Left hindlimb (tissue), 1 donor: ENCODE measurements around the gene CACNA1B.
"Not testable (repeated sequence)": the region's sequence is repeated elsewhere in the genome, so short reads cannot be mapped to it uniquely, and the experiment has no call there.

ENCODE experiments used
- DNase-seq: peaks from one replicate; pipeline ENCODE4 v3.0.0-alpha.2; 2018

The CACNA1B gene

GRCh38 chr9:137866226-137867141 lies 11.1 kb upstream of the CACNA1B start:
- DNase-seq, result no peak

- no peak for DNase-seq
Observed at GRCh38 chr9:137870432-137870831, 7.2 kb upstream of the CACNA1B start.

GRCh38 chr9:137872296-137872695 lies 5.3 kb upstream of the CACNA1B start:
- DNase-seq, result no peak

- DNase-seq, result no peak
Observed at GRCh38 chr9:137873408-137873807, 4.2 kb upstream of the CACNA1B start.

- DNase-seq, result no peak
Observed at GRCh38 chr9:137873858-137874362, 3.7 kb upstream of the CACNA1B start.

- DNase-seq, result no peak
Observed at GRCh38 chr9:137875354-137875753, 2.2 kb upstream of the CACNA1B start.

- no peak for DNase-seq
Observed at GRCh38 chr9:137875846-137876245, 1.7 kb upstream of the CACNA1B start.

- no peak for DNase-seq
Observed at GRCh38 chr9:137876269-137876668, 1.3 kb upstream of the CACNA1B start.

GRCh38 chr9:137876781-137877386 lies 698 bp upstream of the CACNA1B start:
- no peak for DNase-seq

- peak; percentile 58 for DNase-seq
Observed at GRCh38 chr9:137878146-137878941, 762 bp downstream of the CACNA1B start.

- DNase-seq, result no peak
Observed at GRCh38 chr9:137879052-137879451, 1.5 kb downstream of the CACNA1B start.

GRCh38 chr9:137879566-137880150 lies 2.1 kb downstream of the CACNA1B start:
- DNase-seq, result no peak

- no peak for DNase-seq
Observed at GRCh38 chr9:137880160-137880975, 2.8 kb downstream of the CACNA1B start.

- no peak for DNase-seq
Observed at GRCh38 chr9:137880976-137881530, 3.5 kb downstream of the CACNA1B start.

GRCh38 chr9:137881591-137882505 lies 4.3 kb downstream of the CACNA1B start:
- no peak for DNase-seq

- no peak for DNase-seq
Observed at GRCh38 chr9:137882506-137882821, 4.9 kb downstream of the CACNA1B start.

GRCh38 chr9:137883977-137884376 lies 6.4 kb downstream of the CACNA1B start:
- not testable (repeated sequence) for DNase-seq

- peak; percentile 31 for DNase-seq
Observed at GRCh38 chr9:137884547-137884946, 7.0 kb downstream of the CACNA1B start.

- not testable (repeated sequence) for DNase-seq
Observed at GRCh38 chr9:137885121-137885520, 7.5 kb downstream of the CACNA1B start.

- DNase-seq, result not testable (repeated sequence)
Observed at GRCh38 chr9:137888621-137889020, 11.0 kb downstream of the CACNA1B start.

- DNase-seq, result not testable (repeated sequence)
Observed at GRCh38 chr9:137889966-137890365, 12.4 kb downstream of the CACNA1B start.
